ENCODE data around the gene TCF25.
"Not testable (repeated sequence)": the region's sequence is repeated elsewhere in the genome, so short reads cannot be mapped to it uniquely, and the experiment has no call there.

The TCF25 gene

GRCh38 chr16:89845417-89845816 lies 28.0 kb upstream of the TCF25 start:
- DNase-seq (ENCODE audit: low spot score) = no peak

- no peak for DNase-seq (ENCODE audit: low spot score)
Measured at GRCh38 chr16:89847051-89847939, 26.1 kb upstream of the TCF25 start.

- DNase-seq (ENCODE audit: low spot score) = no peak
Measured at GRCh38 chr16:89847940-89848297, 25.5 kb upstream of the TCF25 start.

GRCh38 chr16:89848974-89849373 lies 24.4 kb upstream of the TCF25 start:
- no peak for DNase-seq (ENCODE audit: low spot score)

GRCh38 chr16:89853306-89853993 lies 19.9 kb upstream of the TCF25 start:
- no peak for DNase-seq (ENCODE audit: low spot score)

- DNase-seq (ENCODE audit: low spot score) = no peak
Measured at GRCh38 chr16:89855301-89855945, 18.0 kb upstream of the TCF25 start.

GRCh38 chr16:89855986-89856385 lies 17.4 kb upstream of the TCF25 start:
- no peak for DNase-seq (ENCODE audit: low spot score)

- DNase-seq (ENCODE audit: low spot score) = no peak
Measured at GRCh38 chr16:89858973-89859614, 14.3 kb upstream of the TCF25 start.

- no peak for DNase-seq (ENCODE audit: low spot score)
Measured at GRCh38 chr16:89859615-89860007, 13.8 kb upstream of the TCF25 start.

- peak; percentile 66 for DNase-seq (ENCODE audit: low spot score)
Measured at GRCh38 chr16:89860747-89861304, 12.6 kb upstream of the TCF25 start.

- no peak for DNase-seq (ENCODE audit: low spot score)
Measured at GRCh38 chr16:89861648-89862047, 11.7 kb upstream of the TCF25 start.

GRCh38 chr16:89862732-89863131 lies 10.7 kb upstream of the TCF25 start:
- DNase-seq (ENCODE audit: low spot score) = no peak

GRCh38 chr16:89863741-89864526 lies 9.5 kb upstream of the TCF25 start:
- no peak for DNase-seq (ENCODE audit: low spot score)

GRCh38 chr16:89864527-89864820 lies 8.9 kb upstream of the TCF25 start:
- DNase-seq (ENCODE audit: low spot score) = no peak

- no peak for DNase-seq (ENCODE audit: low spot score)
Measured at GRCh38 chr16:89867918-89868317, 5.5 kb upstream of the TCF25 start.

GRCh38 chr16:89869911-89870310 lies 3.5 kb upstream of the TCF25 start:
- DNase-seq (ENCODE audit: low spot score) = no peak

- no peak for DNase-seq (ENCODE audit: low spot score)
Measured at GRCh38 chr16:89870440-89870839, 3.0 kb upstream of the TCF25 start.

- no peak for DNase-seq (ENCODE audit: low spot score)
Measured at GRCh38 chr16:89871895-89872294, 1.5 kb upstream of the TCF25 start.

GRCh38 chr16:89873972-89874689 lies 739 bp downstream of the TCF25 start:
- peak; percentile 97 for DNase-seq (ENCODE audit: low spot score)

GRCh38 chr16:89879123-89879522 lies 5.7 kb downstream of the TCF25 start:
- DNase-seq (ENCODE audit: low spot score) = not testable (repeated sequence)
